ENCODE measurements around the gene ACAN. TPM values are rescaled to one million over a fixed set of nuclear protein-coding genes. Genes with fewer than 3 reads are reported as not detected.

ACAN gene
- total RNA-seq, 1 experiment from 2014 or later, result 1.4 TPM

- TF ChIP-seq TEAD1 (CRISPR knock-in tag; IDR thresholded peaks at IDR 0.05), result no peak
- TF ChIP-seq SOX15 (CRISPR knock-in tag; IDR thresholded peaks at IDR 0.05), result no peak
- TF ChIP-seq USF2 (CRISPR knock-in tag; IDR thresholded peaks at IDR 0.05), result no peak
- no peak for TF ChIP-seq NFE2L1 (CRISPR knock-in tag; IDR thresholded peaks at IDR 0.05)
- no peak for TF ChIP-seq E2F5 (CRISPR knock-in tag; IDR thresholded peaks at IDR 0.05)
- no peak for TF ChIP-seq ZBTB21 (CRISPR knock-in tag; IDR thresholded peaks at IDR 0.05; ENCODE audit: borderline replicate concordance)
- no peak for TF ChIP-seq AR (CRISPR knock-in tag; IDR thresholded peaks at IDR 0.05)
- no peak for TF ChIP-seq ZNF263 (CRISPR knock-in tag; IDR thresholded peaks at IDR 0.05; ENCODE audit: low read depth)
- no peak for TF ChIP-seq E2F4 (CRISPR knock-in tag; IDR thresholded peaks at IDR 0.05; ENCODE audit: borderline replicate concordance, low read depth)
- no peak for TF ChIP-seq ZNF416 (CRISPR knock-in tag; IDR thresholded peaks at IDR 0.05)
- TF ChIP-seq NR1H2 (CRISPR knock-in tag; IDR thresholded peaks at IDR 0.05), result no peak
- TF ChIP-seq JUN (CRISPR knock-in tag; IDR thresholded peaks at IDR 0.05), result no peak
- TF ChIP-seq HMGA2 (CRISPR knock-in tag; IDR thresholded peaks at IDR 0.05), result no peak
- no peak for TF ChIP-seq TP53 (CRISPR knock-in tag; IDR thresholded peaks at IDR 0.05)
- no peak for TF ChIP-seq PRDM15 (CRISPR knock-in tag; IDR thresholded peaks at IDR 0.05)
- no peak for TF ChIP-seq ELF4 (CRISPR knock-in tag; IDR thresholded peaks at IDR 0.05; ENCODE audit: low read depth)
- Mint-ChIP-seq H3K27me3 (ENCODE audit: low read depth) (peaks cover 2% of the 10 kb centered on the region; the same call in 1 of the 2 replicates), H3K9me3 (no peaks in the 10 kb centered on the region), H3K4me3 (no peak overlapping the region), H3K4me1 (no peaks in the 10 kb centered on the region), H3K36me3 (no peaks in the 10 kb centered on the region), H3K27ac (no peak overlapping the region)
- CTCF ChIA-PET, result no interaction called here
- ATAC-seq (no peak), DNase-seq (ENCODE audit: low spot score) (no peak)
- POLR2A ChIA-PET, result no interaction called here
Observed at GRCh38 chr15:88785217-88785616, 18.0 kb upstream of the ACAN start.

- H3K27me3 Mint-ChIP-seq (ENCODE audit: low read depth), result peaks cover 2% of the 10 kb centered on the region; the same call in 1 of the 2 replicates
- ChIA-PET POLR2A (no interaction called here), CTCF (no interaction called here)
- H3K27ac Mint-ChIP-seq, result no peak overlapping the region
- H3K4me1 Mint-ChIP-seq, result peaks cover 15% of the 10 kb centered on the region
- H3K4me3 Mint-ChIP-seq, result no peak overlapping the region
- ATAC-seq (no peak), DNase-seq (ENCODE audit: low spot score) (no peak)
- H3K36me3 Mint-ChIP-seq, result no peaks in the 10 kb centered on the region
- H3K9me3 Mint-ChIP-seq, result no peaks in the 10 kb centered on the region
- TF ChIP-seq MXD4 (CRISPR knock-in tag; IDR thresholded peaks at IDR 0.05; ENCODE audit: borderline replicate concordance) (no peak), ATF2 (CRISPR knock-in tag; IDR thresholded peaks at IDR 0.05; ENCODE audit: borderline replicate concordance, low read depth) (no peak), AR (CRISPR knock-in tag; IDR thresholded peaks at IDR 0.05) (no peak), SOX15 (CRISPR knock-in tag; IDR thresholded peaks at IDR 0.05) (no peak), FOXP4 (CRISPR knock-in tag; IDR thresholded peaks at IDR 0.05) (no peak), ESRRA (CRISPR knock-in tag; IDR thresholded peaks at IDR 0.05; ENCODE audit: borderline replicate concordance) (no peak)
Observed at GRCh38 chr15:88788036-88788435, 15.2 kb upstream of the ACAN start.

Data from WTC11 (cell line).